AML-193 (cell line): ENCODE results near the gene RUBCNL.

Source experiments
- DNase-seq, 2 experiments: peaks; one replicate each; lab custom pipeline; 2025; lab: John Stamatoyannopoulos, UW

RUBCNL gene

GRCh38 chr13:46340631-46341111 is 46.4 kb downstream of the RUBCNL start:
- DNase-seq = no peak

- no peak for DNase-seq
Observed at GRCh38 chr13:46340011-46340410, 47.0 kb downstream of the RUBCNL start.

- peak; percentile 99 for DNase-seq
Observed at GRCh38 chr13:46339035-46339666, 47.9 kb downstream of the RUBCNL start.

- no peak for DNase-seq
Observed at GRCh38 chr13:46337700-46338099, 49.4 kb downstream of the RUBCNL start.

- DNase-seq = no peak
Observed at GRCh38 chr13:46334035-46334822, 52.8 kb downstream of the RUBCNL start.

- DNase-seq = no peak
Observed at GRCh38 chr13:46332772-46333171, 54.3 kb downstream of the RUBCNL start.

GRCh38 chr13:46329624-46330023 is 57.4 kb downstream of the RUBCNL start:
- DNase-seq = no peak

- no peak for DNase-seq
Observed at GRCh38 chr13:46327246-46327645, 59.8 kb downstream of the RUBCNL start.

- no peak for DNase-seq
Observed at GRCh38 chr13:46324976-46325375, 62.1 kb downstream of the RUBCNL start.

GRCh38 chr13:46321494-46322225 is 65.4 kb downstream of the RUBCNL start:
- peak; percentile 74 to 80 for DNase-seq

GRCh38 chr13:46320821-46321220 is 66.2 kb downstream of the RUBCNL start:
- DNase-seq = no peak

- DNase-seq = no peak
Observed at GRCh38 chr13:46320406-46320805, 66.6 kb downstream of the RUBCNL start.

GRCh38 chr13:46318986-46319385 is 68.1 kb downstream of the RUBCNL start:
- no peak for DNase-seq

- DNase-seq = no peak
Observed at GRCh38 chr13:46317120-46317519, 69.9 kb downstream of the RUBCNL start.

GRCh38 chr13:46315491-46316075 is 71.5 kb downstream of the RUBCNL start:
- DNase-seq = no peak

GRCh38 chr13:46315036-46315435 is 72.0 kb downstream of the RUBCNL start:
- no peak for DNase-seq

GRCh38 chr13:46314587-46314986 is 72.5 kb downstream of the RUBCNL start:
- DNase-seq = no peak

- DNase-seq = peak; percentile 69 to 77
Observed at GRCh38 chr13:46313432-46314257, 73.4 kb downstream of the RUBCNL start.

GRCh38 chr13:46313024-46313423 is 74.0 kb downstream of the RUBCNL start:
- DNase-seq = peak in 1 of 2 experiments; percentile 43

- no peak for DNase-seq
Observed at GRCh38 chr13:46311217-46311616, 75.8 kb downstream of the RUBCNL start.

- DNase-seq = no peak
Observed at GRCh38 chr13:46310066-46310465, 77.0 kb downstream of the RUBCNL start.
